Testis (tissue), 3 donors: ENCODE data around the gene AUP1. TPM values are rescaled to one million over a fixed set of nuclear protein-coding genes. Genes with fewer than 3 reads are reported as not detected.

Experiments
- DNase-seq: peaks from one replicate; pipeline ENCODE4 v3.0.0-alpha.2; 2019
- H3K27ac ChIP-seq, 2 donors: fragments of 200-600 bp; sonication (generic); one replicate each; pipeline ENCODE4 v1.5.1; 2019
- H3K27me3 ChIP-seq: fragments of 200-600 bp; sonication (generic); one replicate; pipeline ENCODE4 v1.5.1; 2019
- H3K36me3 ChIP-seq: fragments of 200-600 bp; sonication (generic); one replicate; pipeline ENCODE4 v1.5.1; 2017; ENCODE audit warnings: low read depth; ENCODE audit errors: missing control alignments
- H3K4me1 ChIP-seq: fragments of 200-600 bp; sonication (generic); one replicate; pipeline ENCODE4 v1.5.1; 2019
- H3K4me3 ChIP-seq, 2 donors: fragments of 200-600 bp; sonication (generic); one replicate each; pipeline ENCODE4 v1.5.1; 2017 to 2019
- H3K9me3 ChIP-seq: fragments of 200-600 bp; sonication (generic); one replicate; pipeline ENCODE4 v1.5.1; 2017
- CTCF ChIP-seq, 3 experiments: fragments of 450-650 bp in 2 of 3; fragments of 200-600 bp in 1 of 3; sonication (generic) in 1 of 3; IDR thresholded peaks; one replicate each; pipeline ENCODE4 v1.5.1; 2016 to 2019; ENCODE audit warnings: antibody characterized with exemption in 3 of 3, mild to moderate bottlenecking in 2 of 3, moderate library complexity in 1 of 3
- POLR2A ChIP-seq: fragments of 450-650 bp; IDR thresholded peaks from one replicate; pipeline ENCODE4 v1.6.1; 2017; ENCODE audit warnings: antibody characterized with exemption, mild to moderate bottlenecking, moderate library complexity
- WGBS, 2 donors: methylation state at CpG; one replicate each; pipeline ENCODE4 v1.1.5; 2018; 5-methylcytosine and 5-hydroxymethylcytosine counted together
- intact Hi-C: fragments of 100-400 bp; cut with DNase I; formaldehyde crosslinking; loops from one replicate; pipeline ENCODE4 v1.15.1; 2023; ENCODE audit warnings: low total_unique reads
- polyA plus RNA-seq: library from polyadenylated mRNA; stranded (reverse); fragments of 350-450 nt; fragmentation: Illumina TruSeq; extraction: RNeasy Lipid Tissue Mini Kit (QIAGEN cat#74804); gene quantifications from one replicate; pipeline ENCODE4 v1.2.3, GENCODE V29; 2014; ENCODE audit warnings: low read depth, low replicate concordance; ENCODE audit not compliant: insufficient read depth
- total RNA-seq, 2 donors: library from RNA; depleted of rRNA; stranded (reverse); fragments of >200 nt; gene quantifications; one replicate each; pipeline ENCODE4 v1.2.3, GENCODE V29; 2016

Gene AUP1
- total and polyA plus RNA-seq, 3 donors from 2014 or later, result 107 to 169 (median 141) TPM

GRCh38 chr2:74530239-74531187 lies 1.0 kb upstream of the AUP1 start:
- H3K27ac ChIP-seq, result peak overlapping the region; percentile 62 to 82
- peaks cover 16% of the 10 kb centered on the region for H3K4me1 ChIP-seq
- no peaks in the 10 kb centered on the region for H3K9me3 ChIP-seq
- peak; percentile 49 for DNase-seq
- intact Hi-C loops, result no loop called here
- TF ChIP-seq CTCF (IDR thresholded peaks at IDR 0.05) (no peak), POLR2A (no peak)
- no peaks in the 10 kb centered on the region for H3K27me3 ChIP-seq
- peak overlapping the region; percentile 72 to 87 for H3K4me3 ChIP-seq
- no peaks in the 10 kb centered on the region for H3K36me3 ChIP-seq
- WGBS, 2 donors, result 1 to 3% methylated on average over 18 to 43 of the region's 54 CpGs

GRCh38 chr2:74528600-74529356 lies 728 bp downstream of the AUP1 start:
- no peak for TF ChIP-seq CTCF (IDR thresholded peaks at IDR 0.05)
- TF ChIP-seq POLR2A, result no peak
- peak overlapping the region; percentile 72 to 87 for H3K4me3 ChIP-seq
- H3K4me1 ChIP-seq, result peaks cover 16% of the 10 kb centered on the region
- H3K27me3 ChIP-seq, result no peaks in the 10 kb centered on the region
- intact Hi-C loops, result no loop called here
- no peaks in the 10 kb centered on the region for H3K9me3 ChIP-seq
- no peaks in the 10 kb centered on the region for H3K36me3 ChIP-seq
- H3K27ac ChIP-seq, result peak overlapping the region; percentile 62 to 82
- 13 to 14% methylated on average over 17 to 28 of the region's 29 CpGs for WGBS, 2 donors
- DNase-seq, result no peak

GRCh38 chr2:74527741-74528140 lies 1.8 kb downstream of the AUP1 start:
- Histone ChIP-seq H3K4me1 (peaks cover 16% of the 10 kb centered on the region), H3K36me3 (no peaks in the 10 kb centered on the region), H3K9me3 (no peaks in the 10 kb centered on the region), H3K4me3 (no peak overlapping the region), H3K27me3 (no peaks in the 10 kb centered on the region), H3K27ac (no peak overlapping the region)
- TF ChIP-seq POLR2A (no peak), CTCF (IDR thresholded peaks at IDR 0.05) (no peak)
- 94 to 95% methylated on average over 9 of the region's 9 CpGs for WGBS, 2 donors
- DNase-seq, result no peak
- intact Hi-C loops, result no loop called here

GRCh38 chr2:74526649-74527230 lies 2.8 kb downstream of the AUP1 start:
- intact Hi-C loops, result no loop called here
- H3K27ac ChIP-seq, result no peak overlapping the region
- peaks cover 16% of the 10 kb centered on the region for H3K4me1 ChIP-seq
- H3K9me3 ChIP-seq, result no peaks in the 10 kb centered on the region
- no peaks in the 10 kb centered on the region for H3K27me3 ChIP-seq
- no peak for DNase-seq
- H3K36me3 ChIP-seq, result no peaks in the 10 kb centered on the region
- WGBS, 2 donors, result 95 to 99% methylated on average over 11 of the region's 11 CpGs
- H3K4me3 ChIP-seq, result no peak overlapping the region
- TF ChIP-seq CTCF (IDR thresholded peaks at IDR 0.05) (no peak), POLR2A (no peak)
